Measurements from ENCODE around the gene JPH2.

JPH2 gene

GRCh38 chr20:44074252-44075151 lies 112.5 kb downstream of the JPH2 start:
- no peak for DNase-seq

GRCh38 chr20:44073675-44074071 lies 113.3 kb downstream of the JPH2 start:
- DNase-seq: no peak

DNA sequence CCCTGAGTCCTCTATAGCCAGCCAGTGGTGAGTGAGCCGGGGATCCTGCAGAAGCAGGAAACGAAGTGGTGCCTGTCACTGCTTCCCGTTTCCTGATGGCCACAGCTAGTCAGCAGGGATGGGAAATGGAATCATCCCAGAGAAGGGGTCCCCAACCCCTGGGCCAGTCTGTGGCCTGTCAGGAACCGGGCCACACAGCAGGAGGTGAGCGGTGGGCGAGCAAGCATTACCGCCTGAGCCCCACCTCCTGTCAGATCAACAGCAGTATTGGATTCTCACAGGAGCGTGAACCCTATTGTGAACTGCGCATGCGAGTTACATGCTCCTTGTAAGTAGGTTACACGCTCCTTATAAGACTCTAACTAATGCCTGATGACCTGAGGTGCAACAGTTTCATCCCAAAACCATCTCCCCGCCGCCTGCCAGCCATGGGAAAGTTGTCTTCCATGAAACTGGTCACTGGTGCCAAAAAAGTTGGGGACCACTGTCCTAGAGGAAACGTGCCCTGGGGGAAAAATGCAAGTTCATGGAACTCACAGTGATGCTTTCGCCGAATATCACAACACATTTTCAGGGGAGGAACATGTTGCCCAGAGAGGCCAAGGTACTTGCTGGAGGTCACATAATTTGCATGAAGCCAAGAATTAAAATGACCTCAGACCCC lies 113.8 kb downstream of the JPH2 start:
- DNase-seq: no peak

GRCh38 chr20:44072384-44072783 lies 114.6 kb downstream of the JPH2 start:
- no peak for DNase-seq

- DNase-seq: no peak
Measured at GRCh38 chr20:44071526-44072111, 115.4 kb downstream of the JPH2 start.

DNA sequence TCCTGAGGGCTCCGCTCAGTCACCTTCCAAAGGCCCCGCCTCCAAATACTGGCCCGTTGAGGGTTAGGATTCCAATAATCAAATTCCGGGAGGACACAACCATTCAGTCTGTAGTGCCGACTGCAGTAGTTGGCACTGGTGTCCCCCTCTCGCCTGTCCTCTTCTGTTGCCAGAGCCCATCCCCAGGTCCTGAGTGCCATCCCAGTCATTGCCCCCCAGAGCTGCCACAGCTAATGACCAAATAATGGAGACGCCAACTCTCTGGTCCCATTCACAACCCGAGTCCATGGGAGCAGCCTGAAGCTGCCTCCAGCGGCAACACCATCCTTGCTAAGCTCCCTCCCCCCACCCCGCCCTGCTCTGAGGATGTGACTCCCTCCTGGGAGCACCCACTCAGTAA lies 115.9 kb downstream of the JPH2 start:
- DNase-seq: no peak

DNA sequence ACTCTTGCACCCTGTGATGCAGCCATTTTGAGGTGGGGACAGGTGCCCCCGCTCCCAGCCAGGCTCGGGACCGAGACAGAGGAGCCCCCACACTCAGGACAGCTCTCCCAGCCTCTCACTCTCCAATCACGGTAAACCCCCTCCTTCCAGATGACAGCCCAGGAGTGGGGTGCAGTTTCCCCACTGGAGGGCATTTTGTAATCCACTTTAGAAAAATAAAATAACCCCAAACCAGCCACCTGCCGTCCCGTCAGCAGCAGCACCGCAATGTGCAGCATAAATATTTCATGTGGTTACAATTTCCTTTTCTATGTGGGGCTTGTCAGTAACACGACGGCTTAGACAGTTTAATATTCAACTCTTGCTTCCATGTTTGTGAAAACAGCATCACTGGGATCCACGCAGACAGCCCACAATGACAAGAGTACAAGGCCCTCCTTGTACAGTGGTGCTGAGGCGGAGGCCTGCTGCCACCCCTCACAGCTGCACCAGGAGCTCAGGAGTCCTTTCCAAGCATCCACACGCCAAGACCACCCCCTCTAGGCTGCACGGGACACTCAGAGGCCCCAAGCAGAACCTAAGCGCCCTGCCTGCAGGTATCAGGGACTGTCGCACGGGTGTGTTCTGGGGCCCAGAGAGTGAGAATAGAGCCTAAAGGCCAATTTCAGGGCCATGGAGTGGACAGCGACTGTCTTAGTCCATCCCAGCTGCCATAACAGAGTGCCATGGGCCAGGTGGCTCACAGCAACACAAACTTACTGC lies 116.7 kb downstream of the JPH2 start:
- no peak for DNase-seq

GRCh38 chr20:44069203-44070011 lies 117.6 kb downstream of the JPH2 start:
- no peak for DNase-seq

DNA sequence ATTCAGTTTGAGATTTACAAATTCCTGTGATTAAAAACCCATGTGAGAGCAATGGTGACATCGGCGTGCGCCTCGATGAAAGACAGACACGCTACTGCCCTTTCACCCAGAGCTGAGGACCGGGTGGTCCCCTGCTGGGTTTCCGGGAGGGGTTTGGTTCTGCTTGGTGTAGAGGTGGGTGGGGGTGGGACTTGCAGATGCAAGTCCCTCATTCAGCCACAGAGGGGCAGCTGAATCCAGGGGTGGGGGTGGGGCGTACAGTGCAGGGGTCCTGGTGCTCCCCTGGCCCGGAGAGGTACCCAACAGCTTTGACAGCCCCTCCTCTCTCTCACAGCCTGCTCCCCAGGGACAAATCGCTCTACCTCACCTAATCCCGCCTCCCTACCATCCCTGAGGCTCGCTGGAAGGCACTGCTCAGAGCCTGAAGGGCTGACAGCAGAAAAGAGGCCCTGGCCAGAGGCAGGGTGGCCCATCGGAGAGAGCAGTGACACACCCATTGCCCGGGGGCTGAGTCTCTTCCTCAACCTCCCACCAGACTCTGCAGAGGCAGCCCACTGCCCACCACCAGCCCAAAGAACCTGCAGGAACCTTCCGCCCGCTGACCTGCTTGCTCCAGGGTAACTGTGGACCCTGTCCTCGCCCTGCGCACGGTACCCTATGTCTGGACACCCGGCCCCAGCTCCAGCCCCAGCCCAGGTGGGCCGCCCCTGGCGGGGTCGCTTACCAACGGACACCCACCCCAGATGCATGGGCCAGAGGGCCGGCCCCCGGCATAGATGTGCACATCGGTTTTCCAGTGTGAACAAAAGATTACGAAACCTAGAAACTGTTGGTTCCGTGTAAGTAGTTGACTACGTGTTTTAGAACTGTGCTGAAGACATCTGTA lies 118.4 kb downstream of the JPH2 start:
- no peak for DNase-seq

DNA sequence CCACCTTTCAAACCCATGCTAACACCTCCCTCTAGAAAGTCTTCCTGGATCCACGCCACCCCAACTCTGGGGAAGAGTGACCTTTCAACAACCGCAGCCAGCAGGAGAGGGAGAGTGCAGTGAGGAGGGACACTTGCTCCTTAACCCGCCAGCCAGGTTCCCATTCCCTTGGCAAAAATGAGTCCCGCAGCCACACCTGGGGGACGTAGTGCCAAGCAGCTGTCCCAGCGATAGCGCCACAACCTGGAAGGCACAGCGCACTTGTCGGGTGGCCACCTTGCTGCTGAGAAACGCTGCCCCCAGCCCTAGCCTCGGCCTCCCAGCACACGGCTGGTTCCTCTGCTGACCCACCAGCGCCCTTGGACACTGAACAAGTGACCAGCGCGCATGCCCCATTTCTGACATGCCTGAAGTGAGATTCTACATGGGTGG lies 119.3 kb downstream of the JPH2 start:
- DNase-seq: no peak

GRCh38 chr20:44066645-44067606 lies 120.1 kb downstream of the JPH2 start:
- DNase-seq: no peak

DNA sequence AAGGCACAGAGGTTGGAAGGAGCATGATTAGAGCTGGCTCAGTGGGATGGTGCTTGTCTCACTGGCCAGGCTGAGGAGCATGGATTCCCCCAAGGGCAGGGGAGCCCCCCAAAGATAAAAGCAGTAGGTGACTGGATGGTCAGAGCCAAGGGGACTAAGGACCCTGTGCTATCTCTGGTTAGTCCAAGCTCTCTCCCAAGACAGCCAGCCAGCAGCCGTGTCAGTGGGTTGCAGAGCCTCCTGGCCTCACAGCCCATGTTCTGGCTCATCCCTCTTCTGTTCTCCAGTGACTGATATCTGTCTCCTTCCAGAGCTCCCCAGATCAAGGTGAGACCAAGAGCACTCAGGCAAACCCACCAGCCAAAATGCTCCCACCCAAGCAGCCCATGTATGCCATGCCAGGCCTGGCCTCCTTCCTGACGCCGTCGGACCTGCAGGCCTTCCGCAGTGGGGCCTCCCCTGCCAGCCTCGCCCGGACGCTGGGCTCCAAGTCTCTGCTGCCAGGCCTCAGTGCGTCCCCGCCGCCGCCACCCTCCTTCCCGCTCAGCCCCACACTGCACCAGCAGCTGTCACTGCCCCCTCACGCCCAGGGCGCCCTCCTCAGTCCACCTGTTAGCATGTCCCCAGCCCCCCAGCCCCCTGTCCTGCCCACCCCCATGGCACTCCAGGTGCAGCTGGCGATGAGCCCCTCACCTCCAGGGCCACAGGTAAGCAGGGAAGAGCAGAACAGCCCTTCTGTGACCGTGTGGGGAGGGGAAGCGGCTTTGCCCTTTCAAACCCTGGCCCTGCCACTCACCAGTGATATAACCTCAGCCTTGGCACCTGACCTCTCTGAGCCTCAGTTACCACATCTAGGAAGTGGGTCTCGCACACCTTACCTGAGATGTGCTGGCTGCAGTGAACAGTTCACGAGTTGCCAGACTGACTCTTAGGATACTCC lies 121.3 kb downstream of the JPH2 start:
- no peak for DNase-seq

DNA sequence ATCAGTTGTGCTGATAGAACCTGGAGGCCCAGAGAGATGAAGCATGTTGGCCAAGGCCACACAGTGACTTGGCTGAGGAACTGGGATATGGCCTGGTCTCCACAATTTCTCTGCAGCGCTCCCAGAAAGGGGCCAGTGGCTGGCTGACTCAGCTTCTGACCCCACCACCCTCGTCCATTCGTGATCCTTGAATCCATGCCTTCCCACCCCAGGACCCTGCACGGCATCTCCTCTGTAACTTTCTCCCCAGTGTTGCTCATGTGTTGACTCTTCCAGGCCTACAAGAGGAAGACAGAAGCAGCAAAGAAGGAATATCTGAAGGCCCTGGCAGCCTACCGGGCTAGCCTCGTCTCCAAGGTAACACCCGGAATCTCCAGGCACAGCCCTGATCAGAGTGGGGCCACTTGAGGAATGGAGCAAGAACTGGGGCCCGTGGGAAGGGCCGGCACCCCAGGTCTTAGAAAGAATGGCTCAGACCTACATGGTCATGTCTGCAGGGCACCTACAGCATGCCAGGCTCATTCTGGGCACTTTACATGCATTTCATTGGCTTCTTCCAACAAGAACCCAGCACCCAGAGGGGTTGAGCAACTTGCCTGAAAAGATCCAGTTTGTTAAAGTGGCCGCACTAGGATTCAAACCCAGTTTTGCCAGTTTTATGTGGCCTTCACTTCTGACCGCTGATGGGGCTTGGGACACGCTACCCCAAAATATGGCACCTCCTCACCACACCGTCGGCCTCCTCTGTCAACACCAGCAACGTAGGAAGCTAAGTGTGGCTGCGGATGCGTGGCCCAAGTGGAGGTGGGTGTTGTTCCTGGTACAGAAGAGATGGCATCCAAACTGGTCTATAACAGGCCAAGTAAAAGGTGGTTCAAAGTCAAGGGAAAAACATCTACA lies 122.2 kb downstream of the JPH2 start:
- no peak for DNase-seq
